ACC112 (cell line): Measurements from ENCODE around the gene ERI3.

Experiments used
- H2AFZ ChIP-seq: fragments of 200-600 bp; sonication (generic); one replicate; pipeline ENCODE4 v1.6.0; 2017; ENCODE audit warnings: antibody characterized with exemption, low read length; ENCODE audit not compliant: unreplicated experiment
- H3K27ac ChIP-seq: fragments of 200-600 bp; sonication (generic); 2 replicates; pipeline ENCODE4 v1.5.1; 2014; ENCODE audit warnings: low read depth, mild to moderate bottlenecking, antibody characterized with exemption, low read length, moderate library complexity
- H3K27me3 ChIP-seq: fragments of 200-600 bp; sonication (generic); 2 replicates; pipeline ENCODE4 v1.6.1; 2014; ENCODE audit warnings: mild to moderate bottlenecking, antibody characterized with exemption, low read length, moderate library complexity, mixed read lengths; ENCODE audit not compliant: insufficient read depth
- H3K36me3 ChIP-seq: fragments of 200-600 bp; sonication (generic); 2 replicates; pipeline ENCODE4 v1.6.1; 2016; ENCODE audit warnings: mild to moderate bottlenecking, antibody characterized with exemption, low read length, moderate library complexity, mixed read lengths; ENCODE audit not compliant: insufficient read depth
- H3K4me1 ChIP-seq: fragments of 200-600 bp; sonication (generic); one replicate; pipeline ENCODE4 v1.6.1; 2016; ENCODE audit warnings: low read length, mixed read lengths; ENCODE audit not compliant: insufficient read depth, unreplicated experiment, control insufficient read depth
- H3K4me3 ChIP-seq: fragments of 200-600 bp; sonication (generic); 2 replicates; pipeline ENCODE4 v1.5.1; 2014; ENCODE audit warnings: mild to moderate bottlenecking, low read depth, low read length
- H3K79me2 ChIP-seq: fragments of 200-600 bp; sonication (generic); one replicate; pipeline ENCODE4 v1.6.0; 2016; ENCODE audit warnings: low read length; ENCODE audit not compliant: control insufficient read depth, unreplicated experiment, insufficient read depth

ERI3 gene

GRCh38 chr1:44261962-44262361 is 93.1 kb downstream of the ERI3 start:
- Histone ChIP-seq H3K4me3 (no peak overlapping the region), H3K27ac (no peak overlapping the region), H3K79me2 (no peaks in the 10 kb centered on the region), H3K36me3 (no peaks in the 10 kb centered on the region), H3K4me1 (no peaks in the 10 kb centered on the region), H3K27me3 (no peaks in the 10 kb centered on the region), H2AFZ (no peak overlapping the region)

DNA sequence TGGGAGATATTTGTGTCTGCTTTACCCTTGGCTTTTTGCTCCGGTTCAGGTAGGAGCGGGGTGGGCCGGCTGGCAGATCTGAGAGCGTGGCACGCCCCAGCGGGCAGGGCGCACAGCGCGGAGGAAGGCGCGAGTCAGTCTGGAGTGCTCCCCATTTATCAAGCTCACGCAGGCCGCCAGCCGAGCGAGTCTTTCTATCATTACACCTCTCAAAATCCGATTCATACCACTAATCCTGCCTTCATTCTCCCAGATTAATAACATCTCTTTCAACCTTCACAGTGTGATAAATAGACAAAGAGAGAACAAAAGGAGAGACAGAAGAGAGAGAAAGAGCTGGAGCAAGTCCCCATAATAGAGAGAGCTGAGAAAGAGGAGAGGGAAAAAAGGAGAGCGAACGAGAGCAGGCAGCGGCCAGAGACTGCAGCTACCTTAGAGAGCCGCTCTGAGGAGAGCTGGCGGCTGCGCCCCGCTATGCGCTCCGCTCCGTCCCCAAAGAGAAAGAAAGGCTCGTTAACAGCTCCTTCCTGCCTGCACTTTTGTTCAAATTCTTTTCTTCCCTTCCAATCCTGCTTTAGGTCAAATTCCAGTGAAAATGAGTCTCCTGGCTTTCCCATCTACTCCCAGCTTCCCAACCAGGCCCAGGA is 93.8 kb downstream of the ERI3 start:
- no peak overlapping the region for H3K27ac ChIP-seq
- no peak overlapping the region for H2AFZ ChIP-seq
- H3K4me3 ChIP-seq: no peak overlapping the region
- H3K27me3 ChIP-seq: no peaks in the 10 kb centered on the region
- no peaks in the 10 kb centered on the region for H3K36me3 ChIP-seq
- H3K79me2 ChIP-seq: no peaks in the 10 kb centered on the region
- H3K4me1 ChIP-seq: no peaks in the 10 kb centered on the region

DNA sequence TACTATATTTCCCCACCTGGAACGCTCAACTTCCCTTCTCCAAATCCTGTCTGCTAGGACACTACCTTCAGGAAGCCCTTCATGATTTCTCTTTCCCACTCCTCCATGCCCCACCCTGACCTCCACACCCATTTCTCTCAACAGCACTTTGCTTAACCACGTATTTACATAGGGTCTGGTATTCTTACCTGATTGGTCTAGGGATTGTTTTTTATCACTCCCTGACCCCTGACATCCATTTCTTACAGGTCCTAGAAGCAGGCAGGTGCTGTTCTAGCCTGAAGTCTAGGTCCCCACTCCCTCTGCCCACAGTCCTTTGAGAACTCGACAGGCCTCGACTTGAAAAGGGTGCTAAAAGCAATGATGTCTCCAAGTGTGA is 94.3 kb downstream of the ERI3 start:
- Histone ChIP-seq H2AFZ (no peak overlapping the region), H3K4me3 (no peak overlapping the region), H3K27ac (no peak overlapping the region), H3K36me3 (no peaks in the 10 kb centered on the region), H3K4me1 (no peaks in the 10 kb centered on the region), H3K79me2 (no peaks in the 10 kb centered on the region), H3K27me3 (no peaks in the 10 kb centered on the region)

DNA sequence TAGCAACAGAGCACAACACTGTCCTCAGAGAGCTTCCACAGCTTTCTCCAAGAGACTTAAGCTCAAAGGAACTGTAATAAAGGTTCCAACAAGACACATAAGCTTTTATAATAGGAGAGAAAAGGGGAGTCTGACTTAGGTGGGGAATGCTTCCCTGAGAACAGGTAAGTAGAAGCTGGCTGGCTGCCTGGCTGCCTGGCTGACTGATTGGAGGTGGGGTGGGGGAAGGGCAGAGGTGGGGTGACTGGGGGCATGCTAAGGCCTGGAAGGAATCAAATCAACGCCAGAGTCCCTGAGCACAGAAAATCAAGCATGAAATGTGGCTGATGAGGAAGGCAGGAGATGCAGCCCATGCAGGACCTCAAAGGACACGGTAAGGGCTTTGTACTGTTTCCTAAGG is 96.0 kb downstream of the ERI3 start:
- Histone ChIP-seq H3K4me1 (no peaks in the 10 kb centered on the region), H3K79me2 (no peaks in the 10 kb centered on the region), H3K4me3 (no peak overlapping the region), H2AFZ (no peak overlapping the region), H3K27me3 (no peaks in the 10 kb centered on the region), H3K27ac (no peak overlapping the region), H3K36me3 (no peaks in the 10 kb centered on the region)

DNA sequence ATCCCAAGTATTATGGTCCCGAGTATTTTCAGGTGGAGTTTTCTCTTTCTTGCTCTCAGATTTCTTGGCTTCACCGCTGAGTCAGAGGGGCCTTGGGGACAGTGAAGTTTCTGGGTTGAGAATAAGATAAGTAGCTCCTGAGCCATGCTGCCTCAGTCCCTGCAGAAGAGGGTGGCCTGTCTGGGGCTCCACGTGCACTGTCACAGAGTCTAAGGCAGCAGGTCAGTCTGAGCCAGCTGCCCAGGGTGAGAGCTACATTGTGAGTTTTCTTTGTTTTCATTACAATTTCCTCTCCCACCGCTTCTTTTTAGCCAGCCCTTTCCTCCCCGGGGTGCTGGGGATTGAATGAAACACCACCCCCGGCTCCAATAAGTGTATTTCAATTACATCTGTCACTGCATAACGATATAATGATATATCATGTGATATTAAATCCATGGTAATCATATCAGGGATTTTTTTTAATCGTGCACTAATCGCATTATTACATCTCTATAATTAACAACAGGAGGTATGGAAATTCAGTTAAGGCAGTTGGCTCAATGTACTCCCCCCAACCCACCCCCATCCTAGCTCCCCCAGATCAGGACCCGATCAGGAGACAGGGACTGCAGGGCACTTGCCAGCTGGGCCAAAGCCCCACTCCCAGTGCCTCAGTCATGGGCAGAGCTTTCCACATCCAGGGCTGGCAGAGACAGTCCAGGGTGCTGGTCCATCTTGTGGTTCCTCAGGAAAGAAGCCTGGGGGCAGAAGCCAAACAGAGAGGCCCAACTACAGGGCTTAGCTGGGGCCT is 98.1 kb downstream of the ERI3 start:
- H3K27me3 ChIP-seq: no peaks in the 10 kb centered on the region
- no peaks in the 10 kb centered on the region for H3K4me1 ChIP-seq
- no peak overlapping the region for H2AFZ ChIP-seq
- H3K79me2 ChIP-seq: no peaks in the 10 kb centered on the region
- H3K4me3 ChIP-seq: no peak overlapping the region
- no peaks in the 10 kb centered on the region for H3K36me3 ChIP-seq
- H3K27ac ChIP-seq: no peak overlapping the region

GRCh38 chr1:44254392-44254910 is 100.6 kb downstream of the ERI3 start:
- no peak overlapping the region for H3K27ac ChIP-seq
- no peaks in the 10 kb centered on the region for H3K36me3 ChIP-seq
- no peaks in the 10 kb centered on the region for H3K4me1 ChIP-seq
- H3K27me3 ChIP-seq: no peaks in the 10 kb centered on the region
- no peak overlapping the region for H2AFZ ChIP-seq
- no peak overlapping the region for H3K4me3 ChIP-seq
- no peaks in the 10 kb centered on the region for H3K79me2 ChIP-seq

DNA sequence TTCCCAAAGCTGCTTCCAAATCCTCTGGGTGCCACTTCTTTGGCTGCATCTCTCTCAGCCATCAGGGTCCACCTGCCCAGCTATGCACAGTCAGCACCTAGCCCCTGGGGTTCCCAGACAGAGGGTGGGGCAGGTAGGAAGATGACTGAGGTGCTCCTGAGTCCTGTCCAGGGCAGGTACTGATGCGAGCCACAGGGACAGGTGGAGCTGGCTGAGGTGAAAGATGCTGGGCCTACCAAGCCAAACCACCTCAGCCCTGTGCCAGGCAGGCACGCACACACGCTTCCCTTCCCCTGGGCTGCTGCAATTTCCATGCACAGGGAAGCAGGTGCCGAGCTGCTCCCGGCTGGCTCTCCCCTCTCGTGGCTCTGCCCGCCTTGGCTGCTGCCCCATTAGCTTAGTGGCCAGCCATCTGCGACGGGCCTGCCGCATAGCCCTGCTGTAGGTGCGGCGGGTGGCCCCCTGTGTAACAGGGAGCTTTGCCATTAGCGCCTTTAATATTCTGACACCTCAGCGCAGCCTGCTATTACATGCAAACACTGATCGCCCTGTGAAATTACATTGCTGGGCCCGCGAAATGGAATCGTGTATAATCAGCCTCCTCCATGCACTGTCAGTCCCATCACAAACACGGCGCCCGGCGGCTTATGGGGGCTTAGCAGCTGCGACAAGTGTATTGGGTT is 102.9 kb downstream of the ERI3 start:
- Histone ChIP-seq H3K4me3 (no peak overlapping the region), H3K4me1 (no peaks in the 10 kb centered on the region), H3K36me3 (no peaks in the 10 kb centered on the region), H3K27ac (no peak overlapping the region), H3K79me2 (no peaks in the 10 kb centered on the region), H2AFZ (no peak overlapping the region), H3K27me3 (no peaks in the 10 kb centered on the region)

- Histone ChIP-seq H3K36me3 (no peaks in the 10 kb centered on the region), H3K27me3 (no peaks in the 10 kb centered on the region), H3K4me3 (no peak overlapping the region), H3K4me1 (no peaks in the 10 kb centered on the region), H3K27ac (no peak overlapping the region), H2AFZ (no peak overlapping the region), H3K79me2 (no peaks in the 10 kb centered on the region)
Observed at GRCh38 chr1:44251486-44251885, 103.6 kb downstream of the ERI3 start.

DNA sequence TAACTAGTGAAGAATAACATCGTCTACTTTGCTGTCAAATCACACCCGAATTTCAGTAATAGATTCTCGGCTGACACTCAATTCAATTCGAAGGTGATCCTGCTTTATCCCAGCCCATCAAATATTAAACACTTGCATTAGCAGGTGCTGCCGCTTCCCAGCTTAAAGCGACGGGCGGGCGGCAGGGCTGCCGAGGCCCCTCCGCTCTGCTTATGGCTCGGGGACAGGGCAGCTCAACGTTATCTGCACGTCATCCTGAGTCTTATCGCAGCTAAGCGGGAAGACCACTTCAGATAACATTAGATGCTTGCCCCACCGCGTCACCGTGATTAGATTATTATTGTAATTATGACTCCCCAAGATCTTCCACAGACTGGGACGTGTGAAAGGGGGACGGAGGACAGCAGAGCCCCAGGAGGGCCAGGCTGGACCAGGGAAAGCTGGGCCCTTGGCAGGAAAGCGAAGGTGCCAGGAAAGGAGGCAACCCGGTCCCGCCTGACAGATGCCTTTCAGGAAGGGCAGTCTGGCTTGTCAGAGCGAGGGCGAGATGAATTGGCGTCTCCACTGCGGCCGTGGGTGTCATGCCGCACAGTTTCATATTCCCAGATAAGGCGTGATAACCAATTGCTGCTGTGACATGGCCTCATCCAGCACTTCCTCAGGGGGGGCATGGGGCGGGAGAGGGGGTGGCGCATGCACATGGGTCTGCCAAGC is 104.8 kb downstream of the ERI3 start:
- no peak overlapping the region for H3K27ac ChIP-seq
- no peaks in the 10 kb centered on the region for H3K36me3 ChIP-seq
- no peaks in the 10 kb centered on the region for H3K4me1 ChIP-seq
- H3K27me3 ChIP-seq: no peaks in the 10 kb centered on the region
- no peak overlapping the region for H2AFZ ChIP-seq
- no peak overlapping the region for H3K4me3 ChIP-seq
- H3K79me2 ChIP-seq: no peaks in the 10 kb centered on the region

DNA sequence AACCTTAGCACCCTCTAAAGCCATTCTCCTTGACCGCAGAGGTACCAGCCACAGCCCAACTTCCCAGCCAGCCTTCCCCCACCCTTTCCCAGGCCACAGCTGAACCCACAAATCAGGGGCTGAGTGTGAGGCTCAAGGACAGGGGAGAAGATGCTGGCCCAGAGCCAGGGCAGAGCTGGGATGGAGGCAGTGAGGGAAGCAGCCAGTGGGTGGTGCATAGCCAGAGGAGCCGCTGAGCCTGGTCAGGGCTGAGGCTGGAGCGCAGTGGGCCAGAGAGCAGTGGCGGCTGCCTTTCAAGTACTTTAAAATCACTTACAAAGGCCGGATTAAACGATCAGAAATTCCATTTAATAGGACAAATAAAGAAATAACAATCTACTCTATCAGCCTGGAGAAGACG is 105.5 kb downstream of the ERI3 start:
- H2AFZ ChIP-seq: no peak overlapping the region
- no peak overlapping the region for H3K27ac ChIP-seq
- H3K4me3 ChIP-seq: no peak overlapping the region
- H3K79me2 ChIP-seq: no peaks in the 10 kb centered on the region
- H3K4me1 ChIP-seq: no peaks in the 10 kb centered on the region
- H3K36me3 ChIP-seq: no peaks in the 10 kb centered on the region
- H3K27me3 ChIP-seq: no peaks in the 10 kb centered on the region
